ENCODE data around the gene NOLC1.

Gene NOLC1

DNA sequence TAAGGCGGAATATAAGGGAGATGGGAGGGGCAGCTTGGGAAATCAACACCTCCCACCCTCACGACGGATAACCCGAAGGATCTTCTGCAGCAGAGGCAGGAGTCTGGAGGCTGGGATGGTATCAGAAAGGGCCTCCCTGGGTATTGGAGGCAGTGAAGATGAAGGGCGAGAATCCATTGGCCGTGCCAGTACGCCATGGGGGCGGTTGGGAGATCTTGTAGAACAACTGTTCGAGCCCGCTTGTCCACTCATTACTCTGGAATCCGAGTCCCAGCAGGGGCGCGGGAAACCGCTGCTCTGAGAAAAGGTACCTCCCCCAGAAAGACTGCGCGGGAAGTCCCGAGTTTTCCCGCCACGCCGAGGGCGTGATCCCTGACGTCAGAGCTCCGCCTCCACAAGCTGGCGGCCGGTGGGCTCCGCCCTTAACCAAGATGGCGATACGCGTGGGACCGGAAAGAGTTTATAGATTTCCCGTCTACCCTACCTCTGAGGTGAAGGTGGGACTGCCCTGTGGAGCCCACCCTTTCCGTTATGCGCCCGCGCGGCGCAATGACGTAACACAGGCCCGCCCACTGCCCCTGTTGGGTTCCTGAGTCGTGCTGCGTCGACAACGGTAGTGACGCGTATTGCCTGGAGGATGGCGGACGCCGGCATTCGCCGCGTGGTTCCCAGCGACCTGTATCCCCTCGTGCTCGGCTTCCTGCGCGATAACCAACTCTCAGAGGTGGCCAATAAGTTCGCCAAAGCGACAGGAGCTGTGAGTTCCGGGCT, at the start of gene NOLC1:
TSS of gene NOLC1 (plus strand) at position 616 of the 771 bp plus-strand sequence. CDS start at position 638, 22 bp downstream.
- DNase-seq = peak; percentile 100

DNA sequence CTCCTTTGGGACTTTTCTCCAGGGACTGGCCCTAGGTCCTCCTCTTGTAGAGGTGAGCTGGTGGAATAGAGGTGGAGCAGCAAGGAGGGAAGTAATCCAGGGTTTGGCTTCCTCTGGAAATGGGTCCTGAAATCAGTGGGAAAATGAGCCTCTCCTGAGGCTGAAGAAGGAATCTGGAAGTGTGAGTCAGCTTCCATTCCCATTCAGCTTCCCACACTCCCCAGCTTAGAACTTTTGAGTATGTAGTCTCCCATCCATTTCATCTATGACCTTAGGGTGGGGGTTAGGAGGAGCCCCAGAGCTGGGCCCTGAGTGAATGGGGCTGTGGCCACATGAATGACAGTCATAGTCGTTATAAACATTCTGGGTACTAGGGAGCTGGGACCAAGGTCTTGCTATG, 49.8 kb upstream of the NOLC1 start:
- DNase-seq = no peak

- no peak for DNase-seq
Measured at GRCh38 chr10:102106998-102107397, 45.2 kb upstream of the NOLC1 start.

DNA sequence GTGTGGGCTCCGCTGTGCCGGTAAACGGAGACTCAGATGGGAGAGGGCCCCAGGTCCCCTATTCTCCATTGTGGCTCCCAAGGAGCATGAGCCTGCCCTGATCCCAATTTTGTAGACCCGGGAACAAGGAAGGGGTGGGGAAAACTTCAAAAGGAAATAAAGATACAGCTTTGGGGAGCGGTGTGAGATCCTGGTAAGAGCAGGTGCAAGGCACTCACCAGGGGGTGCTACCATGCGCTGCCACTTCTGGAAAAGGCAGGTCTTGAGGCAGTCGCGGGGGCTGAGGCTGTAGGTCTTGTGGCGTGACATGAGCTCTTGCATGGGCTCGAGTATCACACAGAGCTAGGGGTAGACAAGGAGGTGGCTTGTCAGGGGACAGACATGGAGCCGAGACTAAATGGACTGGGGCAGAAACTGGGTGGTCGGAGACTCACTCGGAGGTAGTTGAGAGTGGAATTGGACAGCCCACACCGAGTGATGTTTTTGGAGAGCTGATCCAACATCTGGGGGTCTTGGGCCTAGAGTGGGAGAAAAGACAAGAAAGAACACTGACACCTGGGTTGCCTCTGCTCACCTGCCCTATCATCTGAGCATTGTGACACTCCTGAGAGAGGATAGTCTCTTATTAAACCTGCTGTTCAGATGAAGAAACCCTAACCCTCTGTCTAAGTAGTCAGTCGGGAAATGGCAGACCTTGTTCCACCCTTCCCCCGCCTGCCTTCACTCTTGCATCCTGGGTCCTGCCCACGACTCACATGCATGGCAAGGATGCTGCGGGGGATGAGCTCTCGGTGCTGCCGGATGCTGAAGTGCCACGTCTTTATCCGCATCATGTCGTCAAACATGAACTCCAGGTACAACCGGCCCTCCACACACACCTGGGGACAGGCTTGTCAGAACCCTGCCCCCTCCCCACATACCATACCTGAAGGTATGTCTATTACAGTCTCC, 42.7 kb upstream of the NOLC1 start:
- DNase-seq = no peak

- DNase-seq = no peak
Measured at GRCh38 chr10:102111276-102111675, 40.9 kb upstream of the NOLC1 start.

GRCh38 chr10:102112210-102112817, 39.9 kb upstream of the NOLC1 start:
- no peak for DNase-seq

DNA sequence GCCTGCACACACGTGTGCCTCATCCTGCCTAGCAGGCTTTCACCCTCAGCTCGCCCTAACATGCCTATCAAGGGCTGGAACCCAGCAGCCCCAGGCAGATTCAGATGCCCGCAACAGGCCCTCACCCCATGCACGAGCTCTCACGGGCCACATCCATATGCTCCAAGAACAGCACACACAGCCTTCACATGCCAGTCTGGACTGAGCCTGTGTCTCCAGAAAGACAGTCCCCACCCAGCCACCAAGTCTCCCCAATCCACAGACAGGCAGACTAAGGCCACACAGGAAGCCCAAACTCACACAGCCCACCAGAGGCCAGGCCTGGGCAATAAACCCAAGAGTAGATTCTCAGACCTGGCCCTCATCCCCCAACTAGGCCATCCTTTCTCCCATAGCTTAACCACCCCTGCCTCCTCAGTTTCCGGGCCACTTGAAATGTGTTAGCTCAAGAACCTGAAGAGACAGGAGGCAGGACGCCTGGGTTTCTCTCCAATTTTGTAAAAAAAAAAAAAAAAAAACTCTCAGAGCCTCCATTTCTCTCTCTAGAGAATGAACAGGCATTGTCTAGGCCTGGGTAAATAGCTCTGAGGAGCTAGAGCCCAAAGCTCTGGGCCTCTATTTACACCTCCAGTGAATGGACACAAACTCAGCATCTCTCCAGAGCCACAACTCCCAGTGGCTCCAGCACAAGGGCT, 38.8 kb upstream of the NOLC1 start:
- peak in 1 of 2 donors; percentile 15 for DNase-seq

GRCh38 chr10:102113956-102114857, 38.0 kb upstream of the NOLC1 start:
- DNase-seq = peak; percentile 24 to 27

- peak; percentile 90 to 91 for DNase-seq
Measured at GRCh38 chr10:102114861-102115618, 37.1 kb upstream of the NOLC1 start.

- DNase-seq = no peak
Measured at GRCh38 chr10:102115775-102116174, 36.4 kb upstream of the NOLC1 start.

DNA sequence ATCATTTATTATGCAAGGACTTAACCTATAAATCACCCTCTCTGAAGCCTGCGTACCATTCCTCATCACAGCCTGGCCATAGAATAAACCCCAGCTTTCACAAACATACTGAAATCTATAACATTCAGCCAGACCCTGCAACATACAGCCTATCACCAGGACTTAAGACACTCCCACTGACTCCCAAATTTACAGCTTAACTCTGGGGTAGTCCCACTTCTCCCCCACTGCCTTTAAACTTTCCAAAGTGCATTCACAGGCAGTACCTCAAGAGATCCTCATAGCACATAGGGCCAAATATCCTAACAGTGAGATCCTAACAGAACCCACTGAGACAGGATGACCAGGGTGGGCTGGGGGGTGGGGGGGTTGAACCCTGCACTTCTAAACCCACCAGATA, 35.5 kb upstream of the NOLC1 start:
- no peak for DNase-seq

- DNase-seq = peak; percentile 67 to 68
Measured at GRCh38 chr10:102117391-102118159, 34.6 kb upstream of the NOLC1 start.

GRCh38 chr10:102118867-102119266, 33.3 kb upstream of the NOLC1 start:
- DNase-seq = peak; percentile 28 to 31

- DNase-seq = peak; percentile 55 to 59
Measured at GRCh38 chr10:102119417-102120141, 32.6 kb upstream of the NOLC1 start.

GRCh38 chr10:102120142-102120990, 31.8 kb upstream of the NOLC1 start, which contains the start of gene LDB1:
Gene LDB1, minus strand, starts transcription at chr10:102120368. Its CDS starts 258 bp downstream, at chr10:102120110.
- DNase-seq = peak; percentile 68 to 70

GRCh38 chr10:102120991-102121738, 31.0 kb upstream of the NOLC1 start:
- peak in 1 of 2 donors; percentile 35 for DNase-seq

DNA sequence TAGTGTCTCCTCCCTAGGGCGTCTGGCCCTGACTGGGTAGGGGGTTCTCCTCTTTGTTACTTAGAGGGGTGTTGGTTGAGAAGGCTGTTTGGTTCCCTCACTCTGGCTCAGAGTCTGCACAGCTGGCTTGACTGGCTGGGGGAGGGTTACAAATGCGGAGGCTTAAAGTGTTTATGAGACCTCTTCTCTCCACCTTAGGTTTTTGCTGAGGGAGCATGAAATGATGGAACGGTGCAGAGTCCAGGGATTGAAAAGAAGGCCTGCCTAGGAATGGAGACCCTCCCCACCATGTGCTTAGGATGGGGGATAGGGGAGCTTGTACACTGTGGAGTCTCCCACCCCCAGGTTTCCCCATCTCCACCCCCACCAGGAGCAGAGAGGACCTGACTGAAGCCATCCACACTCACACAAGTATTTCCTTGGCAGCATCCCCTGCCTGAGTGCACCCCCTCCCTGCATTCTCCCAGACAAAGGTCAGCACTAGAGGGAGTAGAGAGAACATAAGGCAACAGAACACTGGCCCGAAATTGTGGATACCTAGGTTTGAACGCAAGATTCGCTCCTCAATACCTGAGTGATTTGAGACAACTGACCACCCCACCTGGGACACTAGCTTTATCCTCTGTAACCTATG, 30.3 kb upstream of the NOLC1 start:
- no peak for DNase-seq
